ENCODE data around the gene DKC1.

- no peak for TF ChIP-seq MAX (IDR thresholded peaks at IDR 0.05; ENCODE audit: insufficient read depth, insufficient read length)
- no peak for TF ChIP-seq CTCF (IDR thresholded peaks at IDR 0.05; ENCODE audit: extremely low read depth in 1 of 2, insufficient read depth in 1 of 2, low read depth in 1 of 2, low read length in 2 of 2)
- no peak for TF ChIP-seq MYC (IDR thresholded peaks at IDR 0.05; ENCODE audit: low read depth, low read length)
- TF ChIP-seq POLR2AphosphoS5 (IDR thresholded peaks at IDR 0.05; ENCODE audit: insufficient read depth, low read depth, low read length), result no peak
- TF ChIP-seq POLR2A (IDR thresholded peaks at IDR 0.05; ENCODE audit: low read depth, low read length), result no peak
- TF ChIP-seq EZH2 (IDR thresholded peaks at IDR 0.05; ENCODE audit: borderline replicate concordance, low read depth, low read length, severe bottlenecking), result no peak
- no peak for TF ChIP-seq FOS (IDR thresholded peaks at IDR 0.05; ENCODE audit: borderline replicate concordance, insufficient read depth, low read length)
These were observed 35.2 kb upstream of the DKC1 start for GRCh38 chrX:154727418-154727817.

All from endothelial cell of umbilical vein (primary cell).